Measurements from ENCODE around the gene WNT16.
"Not testable (repeated sequence)": the region's sequence is repeated elsewhere in the genome, so short reads cannot be mapped to it uniquely, and the experiment has no call there.

The WNT16 gene

DNA sequence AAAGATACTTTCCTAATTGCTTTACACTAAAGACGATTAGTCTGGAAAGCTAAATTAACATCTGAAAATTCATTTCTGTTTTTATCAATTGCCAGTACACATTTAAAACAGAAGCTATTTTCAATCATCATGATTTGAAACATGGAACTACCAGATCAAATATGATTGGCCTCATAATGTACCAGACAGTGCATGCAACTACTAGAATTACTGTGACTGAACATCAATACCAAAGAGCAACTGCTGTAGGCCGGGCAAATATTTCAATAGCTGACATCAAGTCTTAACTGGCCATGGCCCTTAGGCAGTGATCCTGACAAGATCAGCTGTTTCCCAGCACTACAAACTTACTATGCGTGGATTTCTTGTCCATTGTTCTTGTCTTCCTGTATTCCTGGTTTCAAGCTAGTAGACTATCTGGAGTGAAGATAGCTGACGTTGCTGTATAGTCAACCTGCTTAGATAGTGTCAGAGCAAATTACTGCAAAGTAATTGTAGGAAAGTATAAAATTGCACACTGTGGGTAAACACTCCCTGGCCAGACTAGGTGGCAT, 21.7 kb upstream of the WNT16 start:
- no peak for DNase-seq

DNA sequence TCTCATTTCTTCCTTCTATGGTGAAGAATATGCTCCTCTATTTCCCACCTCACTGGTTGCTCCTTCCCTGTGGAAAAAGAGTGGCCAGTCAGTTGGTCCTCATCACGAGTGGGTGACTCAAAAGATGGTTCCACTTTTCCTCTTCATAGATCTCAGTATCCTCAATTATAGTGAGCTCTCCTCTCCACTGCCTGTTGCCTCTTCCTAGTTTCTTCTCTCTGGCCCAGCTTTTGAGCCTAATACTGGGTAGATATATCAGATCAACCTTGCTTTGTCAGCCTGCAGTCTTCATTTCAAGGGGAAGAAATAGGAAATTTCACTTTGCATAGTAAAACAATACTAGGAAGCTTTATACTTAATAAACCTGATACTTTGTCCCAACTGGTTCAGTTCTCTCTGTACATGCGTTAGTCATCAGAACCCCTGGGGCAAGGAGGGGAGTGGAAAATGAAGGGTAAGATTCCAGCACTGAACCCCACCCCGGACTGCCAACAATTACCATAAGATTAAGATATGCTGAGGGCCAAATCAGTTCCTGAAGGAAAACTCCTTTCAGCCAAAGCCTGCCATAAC, 15.5 kb upstream of the WNT16 start:
- no peak for DNase-seq

DNA sequence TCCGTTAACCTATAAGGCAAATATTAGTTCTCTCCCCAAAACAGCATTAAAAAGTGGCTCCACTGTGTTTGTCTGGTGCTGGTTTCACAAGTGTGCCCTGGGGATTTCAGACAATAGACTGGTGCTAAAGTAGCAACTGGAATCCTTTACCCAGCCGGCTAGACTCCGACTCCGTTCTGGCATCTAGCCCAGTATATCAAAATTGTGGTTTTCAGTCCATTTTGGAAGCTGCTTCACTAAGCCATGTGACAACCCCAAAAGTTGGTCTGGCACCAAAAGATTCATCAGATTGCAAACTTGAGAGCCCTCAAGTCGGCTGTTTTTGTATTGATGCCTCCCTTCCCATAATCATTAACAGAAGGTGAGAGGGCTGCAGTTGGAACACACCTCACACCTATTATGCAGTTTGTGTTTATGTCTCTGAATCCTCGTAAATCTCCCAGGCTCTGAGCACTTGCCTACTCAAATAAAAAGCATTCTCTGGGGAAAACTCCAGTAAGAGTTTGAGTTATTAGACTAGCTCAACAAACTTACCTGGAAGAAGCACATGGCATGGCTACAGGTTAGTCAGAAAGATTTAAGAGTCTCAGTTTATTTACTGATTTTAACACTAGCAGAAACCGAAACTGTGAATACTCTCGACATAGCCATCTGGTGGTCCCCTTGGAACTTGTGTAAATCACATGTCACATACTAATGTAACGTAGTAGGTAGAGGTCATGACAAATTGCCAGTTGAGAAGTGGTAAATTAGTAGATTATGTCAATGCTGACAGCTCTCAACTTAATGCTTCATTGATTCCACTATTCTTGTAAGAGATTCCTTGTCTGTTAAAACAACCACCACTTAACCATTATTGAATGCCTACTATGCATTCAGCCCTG, 14.8 kb upstream of the WNT16 start:
- DNase-seq, result no peak

DNA sequence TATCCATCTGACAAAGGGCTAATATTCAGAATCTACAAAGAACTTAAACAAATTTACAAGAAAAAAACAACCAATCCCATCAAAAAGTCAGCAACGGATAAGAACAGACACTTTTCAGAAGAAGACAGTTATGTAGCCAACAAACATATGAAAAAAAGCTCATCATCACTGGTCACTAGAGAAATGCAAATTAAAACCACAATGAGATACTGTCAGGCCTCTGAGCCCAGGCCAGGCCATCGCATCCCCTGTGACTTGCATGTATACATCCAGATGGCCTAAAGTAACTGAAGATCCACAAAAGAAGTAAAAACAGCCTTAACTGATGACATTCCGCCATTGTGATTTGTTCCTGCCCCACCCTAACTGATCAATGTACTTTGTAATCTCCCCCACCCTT, 13.6 kb upstream of the WNT16 start:
- DNase-seq, result not testable (repeated sequence)

DNA sequence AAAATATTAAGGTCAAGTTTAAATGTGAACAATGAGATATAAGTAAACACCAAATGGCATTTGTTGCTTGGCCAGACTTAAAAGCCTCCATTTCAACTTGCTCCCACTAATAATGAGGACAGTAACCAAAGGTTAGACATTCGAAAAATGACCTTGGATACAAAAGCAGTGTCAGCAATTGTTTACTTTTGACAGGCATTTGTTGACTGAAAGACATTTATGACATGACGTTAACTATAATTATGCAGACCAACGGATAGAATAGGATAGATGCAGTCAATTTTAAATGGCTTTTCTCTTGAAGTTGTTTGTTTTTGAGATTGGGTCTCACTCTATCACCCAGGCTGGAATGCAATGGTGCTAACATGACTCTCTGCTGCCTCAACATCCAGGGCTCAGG, 6.3 kb upstream of the WNT16 start:
- no peak for DNase-seq

DNA sequence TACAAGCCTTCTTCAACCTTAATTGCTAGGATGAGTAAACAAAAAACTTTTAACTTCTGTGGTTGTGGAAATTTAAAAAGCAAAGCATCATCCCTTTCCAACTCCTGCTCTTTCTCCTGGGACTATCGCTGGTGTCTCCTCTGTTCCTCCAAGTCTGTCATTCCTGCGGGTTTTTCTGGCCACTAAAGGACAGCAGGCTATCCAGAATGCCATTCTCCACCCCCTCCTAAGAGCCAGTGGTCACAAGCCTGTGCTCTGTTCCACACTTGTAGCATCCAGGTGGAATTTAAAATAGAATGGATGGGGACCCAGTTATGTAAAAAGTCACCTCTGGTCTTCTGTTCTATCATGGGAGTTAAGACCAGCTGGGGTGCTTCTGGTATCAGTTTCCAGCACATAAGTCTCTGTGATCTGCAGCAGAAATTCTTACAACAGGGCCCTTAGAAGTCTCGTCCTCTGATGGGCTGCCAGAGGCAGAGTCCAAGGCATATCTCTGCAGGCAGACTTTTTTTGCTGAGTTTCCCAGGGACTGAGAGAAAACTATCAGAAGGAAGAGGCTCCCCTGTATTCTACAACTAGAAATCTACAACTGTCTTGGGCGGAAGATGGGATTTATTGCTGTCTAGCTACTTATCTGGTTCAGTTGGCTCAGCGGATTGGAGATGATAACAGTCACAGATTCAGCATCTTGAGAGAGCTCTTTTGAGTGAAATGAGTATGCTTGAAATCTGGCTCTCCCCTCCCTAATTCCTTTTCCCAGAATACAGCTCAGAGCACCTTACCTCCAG, 5.1 kb upstream of the WNT16 start:
- DNase-seq, result no peak

DNA sequence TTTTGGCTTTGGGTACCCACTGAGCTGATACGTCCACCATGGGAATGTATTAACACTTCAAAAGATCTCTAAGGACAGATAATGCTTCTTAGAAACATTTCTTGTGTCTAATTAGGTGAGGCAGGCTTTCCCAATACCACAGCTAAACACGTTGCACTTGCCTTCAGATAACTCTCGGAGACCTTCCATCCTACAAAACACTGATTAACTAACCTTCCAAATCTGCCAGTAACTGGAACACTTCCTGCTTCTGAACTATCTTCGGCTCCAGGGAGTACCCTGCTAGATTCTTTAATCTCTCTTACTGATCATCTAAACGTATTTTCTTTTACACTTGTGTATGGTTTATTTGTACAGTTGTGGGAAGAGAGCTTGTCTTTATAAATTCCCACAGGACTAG, 1.1 kb upstream of the WNT16 start:
- DNase-seq, result no peak

DNA sequence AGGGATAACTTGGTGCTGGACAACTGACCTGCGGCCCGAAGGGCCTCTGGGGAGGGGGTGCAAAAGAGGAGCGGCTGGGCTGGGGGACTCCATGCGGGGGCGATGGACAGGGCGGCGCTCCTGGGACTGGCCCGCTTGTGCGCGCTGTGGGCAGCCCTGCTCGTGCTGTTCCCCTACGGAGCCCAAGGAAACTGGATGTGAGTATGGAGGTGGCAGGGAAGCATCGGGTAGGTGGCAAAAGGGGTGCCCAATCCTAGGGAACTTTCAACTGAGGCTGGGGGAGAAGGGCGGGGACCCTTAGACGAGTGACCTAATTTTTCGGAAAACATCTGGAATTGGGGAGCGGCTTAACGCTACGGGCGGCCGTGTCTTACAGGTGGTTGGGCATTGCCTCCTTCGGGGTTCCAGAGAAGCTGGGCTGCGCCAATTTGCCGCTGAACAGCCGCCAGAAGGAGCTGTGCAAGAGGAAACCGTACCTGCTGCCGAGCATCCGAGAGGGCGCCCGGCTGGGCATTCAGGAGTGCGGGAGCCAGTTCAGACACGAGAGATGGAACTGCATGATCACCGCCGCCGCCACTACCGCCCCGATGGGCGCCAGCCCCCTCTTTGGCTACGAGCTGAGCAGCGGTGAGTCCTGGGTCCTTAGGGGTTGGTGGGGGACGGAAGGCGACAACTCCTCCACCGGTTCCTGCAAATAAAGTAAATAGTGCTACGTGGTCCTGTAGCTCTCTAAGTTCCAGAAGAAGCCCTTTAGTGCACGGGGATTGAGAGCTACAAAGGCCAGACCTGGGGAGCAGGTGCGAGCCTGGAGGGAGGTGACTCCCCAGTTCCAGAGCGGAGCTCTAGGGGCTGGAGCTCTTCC, 622 bp downstream of the WNT16 start:
- no peak for DNase-seq

DNA sequence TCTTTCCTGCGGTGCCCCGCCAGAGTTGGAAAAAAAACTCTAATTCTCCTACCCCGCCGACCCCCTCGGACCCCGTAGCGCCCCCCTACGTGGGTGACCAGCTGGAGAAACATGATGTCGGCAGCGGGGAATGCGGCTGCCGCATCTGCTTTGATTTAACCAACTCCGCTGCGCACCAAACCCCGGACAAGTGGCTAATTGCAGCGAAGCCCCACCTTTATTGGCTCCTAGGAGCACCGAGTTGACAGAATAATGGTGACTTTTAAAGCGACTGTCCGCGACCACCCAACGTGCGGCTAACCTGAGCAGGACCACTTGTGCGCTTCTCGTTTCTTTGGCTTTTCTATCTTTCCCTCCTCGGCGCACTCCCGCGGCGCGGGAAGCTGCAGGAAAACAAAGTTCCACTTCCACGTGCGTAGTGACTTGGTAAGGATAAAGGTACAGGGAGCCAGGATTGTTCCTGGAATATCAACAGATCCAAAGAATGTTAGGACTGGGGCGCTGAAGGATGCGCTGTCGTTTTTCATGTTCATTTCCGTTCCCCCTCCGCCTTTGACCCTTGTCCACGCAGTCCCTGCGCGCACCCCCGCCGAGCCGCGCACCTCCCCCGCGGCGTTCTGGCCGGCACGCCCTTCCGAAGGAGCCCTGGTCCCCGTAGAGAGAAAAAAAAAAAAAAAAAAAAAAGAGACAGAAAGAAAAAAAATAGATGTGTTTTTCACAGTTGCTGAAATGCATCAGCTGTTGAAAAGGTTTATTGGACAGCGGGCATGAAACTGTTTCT, 1.4 kb downstream of the WNT16 start:
- DNase-seq, result no peak

DNA sequence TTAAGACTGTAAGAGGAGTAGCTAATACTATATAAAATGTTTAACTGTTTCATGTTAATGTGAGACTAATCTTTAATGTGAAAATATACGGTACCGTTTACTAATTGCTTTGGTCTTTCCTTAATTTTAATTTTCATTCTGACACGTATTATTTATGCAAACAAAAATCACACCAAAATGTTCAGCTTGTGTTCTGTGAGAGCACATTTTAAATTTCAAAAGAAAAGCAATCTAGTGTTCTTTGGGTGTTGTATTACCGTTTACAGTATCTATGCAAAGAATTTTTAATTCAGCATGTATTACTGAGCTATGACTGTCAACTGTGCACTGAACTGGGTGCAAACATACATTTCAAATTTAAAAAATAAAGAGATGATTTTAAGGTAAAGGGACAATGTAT, 2.2 kb downstream of the WNT16 start:
- no peak for DNase-seq

DNA sequence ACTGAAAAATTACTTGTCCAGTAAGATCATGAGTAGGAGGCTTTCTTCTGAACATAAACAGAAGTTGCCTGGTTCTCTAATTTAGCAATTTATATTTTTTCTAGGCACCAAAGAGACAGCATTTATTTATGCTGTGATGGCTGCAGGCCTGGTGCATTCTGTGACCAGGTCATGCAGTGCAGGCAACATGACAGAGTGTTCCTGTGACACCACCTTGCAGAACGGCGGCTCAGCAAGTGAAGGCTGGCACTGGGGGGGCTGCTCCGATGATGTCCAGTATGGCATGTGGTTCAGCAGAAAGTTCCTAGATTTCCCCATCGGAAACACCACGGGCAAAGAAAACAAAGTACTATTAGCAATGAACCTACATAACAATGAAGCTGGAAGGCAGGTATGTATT, 2.8 kb downstream of the WNT16 start:
- DNase-seq, result no peak

DNA sequence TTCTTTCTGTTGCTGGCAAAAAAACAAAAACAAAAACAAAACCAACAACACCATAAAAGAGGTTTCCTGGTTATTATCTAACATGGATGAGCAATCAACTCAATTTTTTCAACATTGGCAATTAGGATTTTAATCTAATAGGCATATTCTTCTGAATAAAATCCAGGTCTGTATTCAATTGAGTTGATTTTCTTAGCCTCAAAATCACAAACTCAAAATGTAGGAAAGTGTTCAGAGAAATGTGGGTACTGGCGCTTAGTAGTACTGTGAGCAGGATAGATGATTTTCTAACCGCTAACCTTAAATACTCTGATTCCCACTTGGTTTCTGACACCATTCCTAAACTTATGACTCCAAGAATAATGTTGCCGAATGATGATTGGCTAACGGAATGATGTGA, 5.6 kb downstream of the WNT16 start:
- DNase-seq, result no peak

DNA sequence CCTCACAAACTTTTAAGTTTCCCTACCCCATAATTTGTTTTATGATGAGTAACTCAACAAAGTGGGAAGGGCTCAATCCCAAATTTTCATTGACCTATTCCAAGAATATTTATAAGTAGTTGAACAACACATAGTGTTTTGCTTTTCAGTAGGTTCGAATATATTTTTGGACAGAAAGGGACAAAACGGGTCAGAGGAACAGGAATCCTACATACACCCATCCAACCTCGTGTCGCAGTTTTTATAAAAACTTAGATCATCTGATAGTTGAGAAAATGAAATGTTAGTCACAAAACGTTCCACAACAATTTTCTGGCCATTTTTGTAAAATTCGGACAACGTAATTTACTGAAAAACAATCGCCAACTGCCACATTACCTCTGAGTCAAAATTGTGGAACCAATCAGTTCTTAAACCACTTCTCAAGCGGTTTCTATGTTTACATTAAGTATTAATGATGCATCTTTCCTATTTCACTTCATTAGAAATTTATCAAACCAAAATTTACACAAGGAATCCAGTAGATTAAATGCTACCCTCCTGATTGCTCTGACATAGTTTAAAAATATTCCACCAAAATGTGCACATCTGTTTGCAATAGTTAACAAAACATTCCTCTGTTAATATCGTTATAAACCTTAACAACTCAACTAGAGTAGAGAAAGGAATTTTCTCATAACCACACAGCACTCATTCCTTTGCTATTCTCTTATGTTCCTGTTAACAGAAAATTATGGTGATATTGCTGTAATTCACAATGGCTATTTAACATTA, 6.3 kb downstream of the WNT16 start:
- no peak for DNase-seq

DNA sequence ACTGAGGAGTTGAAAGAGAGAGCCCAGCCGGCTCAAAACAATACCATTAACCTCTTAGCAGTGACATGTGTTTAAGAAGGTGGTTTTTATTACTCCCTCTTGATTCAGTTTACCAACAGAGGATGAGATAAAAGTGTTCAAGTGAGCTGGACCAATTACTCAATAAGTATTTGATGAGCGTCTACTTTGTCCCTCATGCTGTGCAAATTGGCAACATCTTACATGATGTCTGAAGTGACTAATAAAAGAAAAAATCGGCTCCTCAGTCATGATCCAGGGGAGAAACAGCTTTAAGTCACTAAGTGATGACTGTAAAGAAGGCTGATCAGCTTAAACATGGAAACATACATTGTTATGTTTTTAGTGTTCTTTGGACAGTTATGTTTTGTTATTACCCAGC, 7.8 kb downstream of the WNT16 start:
- DNase-seq, result no peak

DNA sequence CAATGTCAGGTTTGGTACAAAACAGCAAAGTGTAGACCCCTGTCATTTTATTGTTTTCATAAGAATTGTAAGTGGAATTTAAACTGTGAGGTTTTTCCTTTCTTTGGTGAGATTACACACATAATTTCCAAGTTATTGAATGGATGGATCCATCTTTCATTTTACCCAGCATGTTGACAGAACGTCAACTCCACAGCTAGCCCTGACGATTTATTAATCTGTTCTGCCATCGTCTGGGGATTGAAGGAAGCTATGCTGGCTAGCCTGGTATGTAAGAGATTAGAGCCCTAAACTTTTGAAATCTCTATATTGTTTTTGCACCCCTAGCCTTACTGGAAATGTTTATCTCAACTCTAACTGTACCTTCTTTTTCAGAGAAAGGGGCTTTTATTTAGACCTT, 8.6 kb downstream of the WNT16 start:
- no peak for DNase-seq

DNA sequence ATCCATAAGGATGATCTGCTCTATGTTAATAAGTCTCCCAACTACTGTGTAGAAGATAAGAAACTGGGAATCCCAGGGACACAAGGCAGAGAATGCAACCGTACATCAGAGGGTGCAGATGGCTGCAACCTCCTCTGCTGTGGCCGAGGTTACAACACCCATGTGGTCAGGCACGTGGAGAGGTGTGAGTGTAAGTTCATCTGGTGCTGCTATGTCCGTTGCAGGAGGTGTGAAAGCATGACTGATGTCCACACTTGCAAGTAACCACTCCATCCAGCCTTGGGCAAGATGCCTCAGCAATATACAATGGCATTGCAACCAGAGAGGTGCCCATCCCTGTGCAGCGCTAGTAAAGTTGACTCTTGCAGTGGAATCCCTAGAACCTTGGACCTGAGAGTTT, 10.3 kb downstream of the WNT16 start:
- no peak for DNase-seq

DNA sequence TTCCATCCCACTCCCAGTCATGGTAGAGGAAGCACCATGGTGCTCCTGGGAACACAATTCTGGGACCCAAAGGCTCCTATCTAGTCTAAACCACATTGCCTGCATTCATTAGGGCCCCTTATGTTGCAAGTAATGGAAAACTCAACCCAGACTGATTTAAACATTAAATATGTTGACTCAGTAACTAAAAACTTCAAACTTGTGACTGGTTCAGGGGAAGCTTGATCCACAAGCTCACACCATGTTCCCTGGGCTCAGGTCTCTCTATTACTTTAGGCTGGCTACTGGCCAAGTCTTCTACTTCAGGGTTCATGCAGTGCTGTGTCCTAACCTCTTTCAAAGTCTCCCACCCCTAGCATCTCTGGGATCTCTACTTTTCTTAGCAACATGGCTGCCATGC, 13.1 kb downstream of the WNT16 start:
- no peak for DNase-seq

DNA sequence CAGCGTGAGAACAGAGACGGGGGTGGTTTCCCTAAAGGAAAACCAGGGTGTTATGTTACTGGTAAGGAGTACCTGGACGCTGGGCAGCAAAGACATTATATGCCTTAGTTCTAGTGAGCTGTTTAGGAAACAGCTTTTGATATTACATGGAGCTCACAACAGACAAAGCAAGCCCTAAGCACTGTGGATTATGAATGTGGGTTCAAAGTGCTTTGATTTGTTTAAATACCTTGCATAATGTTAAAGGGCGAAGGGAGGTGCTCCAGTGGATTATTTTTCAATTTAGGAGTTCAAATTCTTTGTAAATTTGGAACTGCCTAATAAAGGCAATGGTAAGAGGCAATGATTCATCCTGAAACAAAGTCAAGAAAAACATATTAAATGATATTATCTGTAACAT, 13.8 kb downstream of the WNT16 start:
- DNase-seq, result no peak

DNA sequence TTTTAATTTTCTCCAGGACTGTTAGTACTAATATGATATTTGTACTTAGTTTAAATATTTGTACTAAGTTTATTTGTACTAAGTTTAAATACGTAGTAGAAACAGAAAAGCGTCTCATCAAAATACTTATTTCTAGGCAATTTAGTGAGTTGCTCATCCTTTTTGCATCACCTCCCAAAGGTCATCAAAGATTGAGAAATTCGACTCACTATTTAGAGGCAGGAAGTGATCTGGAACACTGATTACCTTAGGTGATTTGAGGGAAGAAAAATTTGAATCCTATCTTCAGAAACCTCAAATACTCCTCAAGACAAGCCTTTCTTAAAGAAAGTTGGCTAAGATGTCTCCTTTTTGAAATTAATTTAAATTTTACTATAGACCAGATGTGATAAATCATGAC, 14.5 kb downstream of the WNT16 start:
- no peak for DNase-seq

DNA sequence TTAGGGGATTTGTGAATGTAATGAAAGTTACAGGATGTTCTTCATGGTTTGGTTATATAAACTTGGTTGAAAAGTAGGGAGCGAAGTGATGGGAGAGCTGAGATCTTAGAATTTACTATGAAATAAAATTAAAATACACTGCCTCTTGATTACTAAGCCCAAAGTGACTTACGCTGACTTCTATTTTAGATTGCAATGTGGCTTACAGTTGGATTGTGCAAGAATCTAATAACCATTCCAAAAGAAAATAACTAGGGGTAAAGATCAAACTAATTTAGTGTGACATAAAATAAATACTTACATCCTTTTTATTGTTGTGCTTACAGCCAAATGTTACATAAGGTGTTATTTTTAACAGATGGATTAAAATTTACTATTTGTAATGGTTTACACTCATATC, 15.3 kb downstream of the WNT16 start:
- DNase-seq, result no peak

DNA sequence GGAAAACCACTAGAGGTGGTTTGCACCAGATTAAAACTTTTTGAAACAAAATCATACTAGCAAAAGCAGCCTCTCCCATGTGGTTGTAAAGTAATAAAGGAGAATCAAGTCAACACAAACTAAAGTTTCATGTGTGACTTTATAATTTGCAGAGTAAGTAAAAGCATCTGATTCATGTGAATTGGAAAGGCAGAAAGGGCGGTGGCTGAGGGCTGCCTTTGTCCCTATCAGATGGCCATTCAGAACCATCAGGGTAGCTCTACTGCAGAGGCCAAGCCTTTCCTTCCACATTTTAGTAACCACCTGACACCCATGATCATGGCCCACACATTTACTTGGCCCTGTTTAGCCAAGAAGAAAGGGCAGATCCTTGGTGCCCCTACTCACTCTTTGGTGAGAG, 15.7 kb downstream of the WNT16 start:
- no peak for DNase-seq

Measured in stimulated activated naive CD4-positive, alpha-beta T cell treated with Interleukin-2 at 50 U/mL for 16 hours (primary cell).